HepG2 (cell line): ENCODE data around the gene RSRC2. TPM values are rescaled to one million over a fixed set of nuclear protein-coding genes. Genes with fewer than 3 reads are reported as not detected.

Experiments
- ASH2L ChIP-seq: fragments of 300-600, 200-600 bp; sonication (generic); IDR thresholded peaks from 2 replicates; pipeline ENCODE4 v1.7.0; 2017; ENCODE audit warnings: low read depth, mild to moderate bottlenecking, moderate library complexity, mixed read lengths, low read length; ENCODE audit not compliant: insufficient read length
- BRD4 ChIP-seq: sonication (generic); formaldehyde crosslinking; IDR thresholded peaks from 2 replicates; pipeline ENCODE4 v1.4.0; 2020; ENCODE audit warnings: missing genetic modification reagents
- NONO ChIP-seq, 2 experiments: fragments of 450-650 bp in 1 of 2; sonication (generic) in 1 of 2; formaldehyde crosslinking in 1 of 2; IDR thresholded peaks in 1 of 2; conservative IDR thresholded peaks in 1 of 2; 2 replicates each; pipeline versions ENCODE4 v1.6.1 to v1.8.0; 2017 to 2022; ENCODE audit warnings: mild to moderate bottlenecking in 1 of 2, missing genetic modification reagents in 1 of 2, moderate library complexity in 1 of 2
- SIN3B ChIP-seq: fragments of 150-350 bp; IDR thresholded peaks from 2 replicates; pipeline ENCODE4 v1.6.1; 2014; ENCODE audit warnings: low read length
- SNRNP70 ChIP-seq: fragments of 200-400 bp; formaldehyde crosslinking; IDR thresholded peaks from 2 replicates; pipeline ENCODE4 v1.6.1; 2017; ENCODE audit warnings: mild to moderate bottlenecking, low read depth, low read length, moderate library complexity
- SOX6 ChIP-seq, 2 experiments: fragments of 450-650 bp in 1 of 2; sonication (generic) in 1 of 2; formaldehyde crosslinking in 1 of 2; IDR thresholded peaks; 2 replicates each; pipeline versions ENCODE4 v1.4.0 to v1.6.1; 2017 to 2020; ENCODE audit warnings: antibody characterized with exemption in 1 of 2, mild to moderate bottlenecking in 1 of 2, missing genetic modification reagents in 1 of 2
- SP4 ChIP-seq: sonication (generic); formaldehyde crosslinking; IDR thresholded peaks from 2 replicates; pipeline ENCODE4 v1.8.1; 2023; ENCODE audit warnings: mild to moderate bottlenecking, missing genetic modification reagents
- SPEN ChIP-seq: sonication (generic); formaldehyde crosslinking; IDR thresholded peaks from 2 replicates; pipeline ENCODE4 v1.5.1; 2020; ENCODE audit warnings: low read depth, mild to moderate bottlenecking, missing genetic modification reagents
- TMF1 ChIP-seq: sonication (generic); formaldehyde crosslinking; IDR thresholded peaks from 2 replicates; pipeline ENCODE4 v1.8.1; 2022; ENCODE audit warnings: low read depth, missing genetic modification reagents
- TOPORS ChIP-seq: sonication (generic); formaldehyde crosslinking; IDR thresholded peaks from 2 replicates; pipeline ENCODE4 v1.8.0; 2023; ENCODE audit warnings: mild to moderate bottlenecking, missing genetic modification reagents
- ZNF329 ChIP-seq: sonication (generic); formaldehyde crosslinking; IDR thresholded peaks from 2 replicates; pipeline ENCODE4 v1.9.0; 2021; ENCODE audit warnings: low read depth, mild to moderate bottlenecking, missing genetic modification reagents
- ZNF891 ChIP-seq: sonication (generic); formaldehyde crosslinking; IDR thresholded peaks from 2 replicates; pipeline ENCODE4 v1.5.0; 2020; ENCODE audit warnings: mild to moderate bottlenecking, missing genetic modification reagents
- ZSCAN31 ChIP-seq: sonication (generic); formaldehyde crosslinking; IDR thresholded peaks from 2 replicates; pipeline ENCODE4 v1.5.0; 2020; ENCODE audit warnings: low read depth, mild to moderate bottlenecking, missing genetic modification reagents
- polyA plus RNA-seq, 8 experiments: library from polyadenylated mRNA; depleted of rRNA in 3 of 8; stranded (reverse) in 7 of 8; unstranded in 1 of 8; fragments of >200 nt; fragmentation: Illumina TruSeq in 4 of 8; extraction: Trizol in 4 of 8; gene quantifications; 2 replicates each; pipeline versions ENCODE4 v1.2.1 to v1.2.3, GENCODE V29; 2011 to 2016; ENCODE audit warnings: low read depth in 4 of 8, missing spikeins in 1 of 8, mixed read lengths in 1 of 8; ENCODE audit not compliant: insufficient read depth in 1 of 8
- total RNA-seq, 5 experiments: library from RNA; depleted of rRNA; stranded (reverse); fragments of >200 nt; fragmentation: Illumina TruSeq; extraction: Trizol; gene quantifications; 2 replicates each; pipeline ENCODE4 v1.2.3, GENCODE V29; 2016; ENCODE audit warnings: low read depth in 1 of 5
- TF ChIP-seq, protein P1 (sequence below): IDR thresholded peaks from 2 replicates; pipeline ENCODE4 v1.6.1; 2018; ENCODE audit warnings: missing genetic modification reagents
- TF ChIP-seq, protein P2 (sequence below): fragments of 450-650 bp; IDR thresholded peaks from 2 replicates; pipeline ENCODE4 v1.6.1; 2017
- TF ChIP-seq, protein P3 (sequence below): sonication (generic); formaldehyde crosslinking; IDR thresholded peaks from 2 replicates; pipeline ENCODE4 v1.5.1; 2020; ENCODE audit warnings: mild to moderate bottlenecking, missing genetic modification reagents
- TF ChIP-seq, protein P4 (sequence below): IDR thresholded peaks from 2 replicates; pipeline ENCODE4 v1.6.1; 2012; ENCODE audit warnings: low read length, improper control_type of control experiment

Gene RSRC2
- total and polyA plus RNA-seq, 2 of the 13 experiments (the other 11 are each of a cell fraction or from before 2014, with no cell fraction given) = 31.4 to 77.8 TPM

DNA sequence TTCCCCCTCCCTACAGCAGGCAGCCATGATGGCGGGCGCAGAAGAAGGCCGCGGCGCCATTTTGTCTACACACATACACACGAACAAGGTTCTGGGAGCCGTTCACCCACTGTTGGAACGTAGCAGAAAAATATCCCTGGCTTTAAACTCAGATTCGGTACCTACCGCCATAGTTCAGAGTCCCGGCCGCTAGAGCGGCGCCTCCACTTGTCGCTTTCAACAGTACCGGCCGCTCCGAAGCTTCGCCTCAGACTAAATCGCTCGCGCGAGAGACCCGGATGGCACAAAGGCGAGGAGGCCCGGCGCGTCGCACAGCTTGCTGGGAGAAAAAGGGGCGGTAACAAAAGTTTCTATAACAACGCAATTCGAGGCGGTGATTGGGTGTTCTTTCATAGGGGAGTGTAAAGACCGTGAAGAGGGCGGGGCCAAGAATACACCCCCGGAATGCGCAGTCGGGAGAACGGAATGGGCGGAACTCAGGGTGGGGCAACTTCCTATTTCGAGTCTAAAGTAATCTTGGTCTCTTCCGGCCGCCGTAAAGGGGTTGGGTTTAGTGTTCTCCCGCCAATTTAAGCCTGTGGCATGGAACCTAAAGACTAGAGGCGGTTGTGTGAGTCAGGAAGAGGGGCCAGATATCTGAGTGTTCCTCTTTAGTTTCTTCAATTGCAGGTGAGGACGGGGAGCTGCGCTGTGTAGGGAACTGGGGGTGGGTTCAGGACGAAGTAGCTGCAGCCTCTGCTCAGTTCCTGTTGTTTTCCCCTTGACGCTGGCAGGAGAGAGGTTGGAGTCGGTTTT is at the start of gene RSRC2, which contains the start of gene KNTC1 (continued):
- TF ChIP-seq, protein P1, sequence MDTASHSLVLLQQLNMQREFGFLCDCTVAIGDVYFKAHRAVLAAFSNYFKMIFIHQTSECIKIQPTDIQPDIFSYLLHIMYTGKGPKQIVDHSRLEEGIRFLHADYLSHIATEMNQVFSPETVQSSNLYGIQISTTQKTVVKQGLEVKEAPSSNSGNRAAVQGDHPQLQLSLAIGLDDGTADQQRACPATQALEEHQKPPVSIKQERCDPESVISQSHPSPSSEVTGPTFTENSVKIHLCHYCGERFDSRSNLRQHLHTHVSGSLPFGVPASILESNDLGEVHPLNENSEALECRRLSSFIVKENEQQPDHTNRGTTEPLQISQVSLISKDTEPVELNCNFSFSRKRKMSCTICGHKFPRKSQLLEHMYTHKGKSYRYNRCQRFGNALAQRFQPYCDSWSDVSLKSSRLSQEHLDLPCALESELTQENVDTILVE (CRISPR knock-in tag) = peak; percentile 82
- TF ChIP-seq SP4 (peak; percentile 96), ZNF891 (CRISPR knock-in tag) (peak; percentile 6; the same call in 1 of the 2 replicates), SOX6 (IDR thresholded peaks at IDR 0.05) (no peak), SOX6 (CRISPR knock-in tag; IDR thresholded peaks at IDR 0.05) (peak; percentile 65), ASH2L (peak; percentile 95), ZNF329 (CRISPR knock-in tag) (peak; percentile 43; the same call in 1 of the 2 replicates), SIN3B (peak; percentile 96), NONO (IDR thresholded peaks at IDR 0.05) (no peak), NONO (CRISPR knock-in tag; conservative IDR thresholded peaks at IDR 0.05) (peak; percentile 73; the same call in 1 of the 2 replicates), ZSCAN31 (CRISPR knock-in tag) (peak; percentile 66; the same call in 1 of the 2 replicates), SNRNP70 (no peak), SPEN (CRISPR knock-in tag) (peak; percentile 65; the same call in 1 of the 2 replicates), TMF1 (0 out of 2 replicates have a peak, but pooled peaks have one; percentile 45), TOPORS (CRISPR knock-in tag) (peak; percentile 90; the same call in 1 of the 2 replicates), BRD4 (CRISPR knock-in tag) (peak; percentile 75)
- TF ChIP-seq, protein P2, sequence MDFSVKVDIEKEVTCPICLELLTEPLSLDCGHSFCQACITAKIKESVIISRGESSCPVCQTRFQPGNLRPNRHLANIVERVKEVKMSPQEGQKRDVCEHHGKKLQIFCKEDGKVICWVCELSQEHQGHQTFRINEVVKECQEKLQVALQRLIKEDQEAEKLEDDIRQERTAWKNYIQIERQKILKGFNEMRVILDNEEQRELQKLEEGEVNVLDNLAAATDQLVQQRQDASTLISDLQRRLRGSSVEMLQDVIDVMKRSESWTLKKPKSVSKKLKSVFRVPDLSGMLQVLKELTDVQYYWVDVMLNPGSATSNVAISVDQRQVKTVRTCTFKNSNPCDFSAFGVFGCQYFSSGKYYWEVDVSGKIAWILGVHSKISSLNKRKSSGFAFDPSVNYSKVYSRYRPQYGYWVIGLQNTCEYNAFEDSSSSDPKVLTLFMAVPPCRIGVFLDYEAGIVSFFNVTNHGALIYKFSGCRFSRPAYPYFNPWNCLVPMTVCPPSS = no peak
- TF ChIP-seq, protein P3, sequence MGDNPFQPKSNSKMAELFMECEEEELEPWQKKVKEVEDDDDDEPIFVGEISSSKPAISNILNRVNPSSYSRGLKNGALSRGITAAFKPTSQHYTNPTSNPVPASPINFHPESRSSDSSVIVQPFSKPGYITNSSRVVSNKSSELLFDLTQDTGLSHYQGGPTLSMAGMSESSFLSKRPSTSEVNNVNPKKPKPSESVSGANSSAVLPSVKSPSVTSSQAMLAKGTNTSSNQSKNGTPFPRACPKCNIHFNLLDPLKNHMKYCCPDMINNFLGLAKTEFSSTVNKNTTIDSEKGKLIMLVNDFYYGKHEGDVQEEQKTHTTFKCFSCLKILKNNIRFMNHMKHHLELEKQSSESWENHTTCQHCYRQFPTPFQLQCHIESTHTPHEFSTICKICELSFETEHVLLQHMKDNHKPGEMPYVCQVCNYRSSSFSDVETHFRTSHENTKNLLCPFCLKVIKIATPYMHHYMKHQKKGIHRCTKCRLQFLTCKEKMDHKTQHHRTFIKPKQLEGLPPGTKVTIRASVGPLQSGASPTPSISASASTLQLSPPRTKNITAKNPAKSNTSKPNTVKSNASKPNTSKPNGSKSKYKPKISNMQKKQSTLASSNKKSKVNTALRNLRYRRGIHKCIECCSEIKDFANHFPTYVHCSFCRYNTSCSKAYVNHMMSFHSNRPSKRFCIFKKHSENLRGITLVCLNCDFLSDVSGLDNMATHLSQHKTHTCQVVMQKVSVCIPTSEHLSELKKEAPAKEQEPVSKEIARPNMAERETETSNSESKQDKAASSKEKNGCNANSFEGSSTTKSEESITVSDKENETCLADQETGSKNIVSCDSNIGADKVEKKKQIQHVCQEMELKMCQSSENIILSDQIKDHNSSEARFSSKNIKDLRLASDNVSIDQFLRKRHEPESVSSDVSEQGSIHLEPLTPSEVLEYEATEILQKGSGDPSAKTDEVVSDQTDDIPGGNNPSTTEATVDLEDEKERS (CRISPR knock-in tag) = peak; percentile 92
- TF ChIP-seq, protein P4, sequence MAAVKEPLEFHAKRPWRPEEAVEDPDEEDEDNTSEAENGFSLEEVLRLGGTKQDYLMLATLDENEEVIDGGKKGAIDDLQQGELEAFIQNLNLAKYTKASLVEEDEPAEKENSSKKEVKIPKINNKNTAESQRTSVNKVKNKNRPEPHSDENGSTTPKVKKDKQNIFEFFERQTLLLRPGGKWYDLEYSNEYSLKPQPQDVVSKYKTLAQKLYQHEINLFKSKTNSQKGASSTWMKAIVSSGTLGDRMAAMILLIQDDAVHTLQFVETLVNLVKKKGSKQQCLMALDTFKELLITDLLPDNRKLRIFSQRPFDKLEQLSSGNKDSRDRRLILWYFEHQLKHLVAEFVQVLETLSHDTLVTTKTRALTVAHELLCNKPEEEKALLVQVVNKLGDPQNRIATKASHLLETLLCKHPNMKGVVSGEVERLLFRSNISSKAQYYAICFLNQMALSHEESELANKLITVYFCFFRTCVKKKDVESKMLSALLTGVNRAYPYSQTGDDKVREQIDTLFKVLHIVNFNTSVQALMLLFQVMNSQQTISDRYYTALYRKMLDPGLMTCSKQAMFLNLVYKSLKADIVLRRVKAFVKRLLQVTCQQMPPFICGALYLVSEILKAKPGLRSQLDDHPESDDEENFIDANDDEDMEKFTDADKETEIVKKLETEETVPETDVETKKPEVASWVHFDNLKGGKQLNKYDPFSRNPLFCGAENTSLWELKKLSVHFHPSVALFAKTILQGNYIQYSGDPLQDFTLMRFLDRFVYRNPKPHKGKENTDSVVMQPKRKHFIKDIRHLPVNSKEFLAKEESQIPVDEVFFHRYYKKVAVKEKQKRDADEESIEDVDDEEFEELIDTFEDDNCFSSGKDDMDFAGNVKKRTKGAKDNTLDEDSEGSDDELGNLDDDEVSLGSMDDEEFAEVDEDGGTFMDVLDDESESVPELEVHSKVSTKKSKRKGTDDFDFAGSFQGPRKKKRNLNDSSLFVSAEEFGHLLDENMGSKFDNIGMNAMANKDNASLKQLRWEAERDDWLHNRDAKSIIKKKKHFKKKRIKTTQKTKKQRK = no peak
